Loucy (cell line): ENCODE results near the gene PHF20.
"Not testable (repeated sequence)": the region's sequence is repeated elsewhere in the genome, so short reads cannot be mapped to it uniquely, and the experiment has no call there.

ENCODE experiments used
- H2AFZ ChIP-seq: fragments of 200-600 bp; sonication (generic); 2 replicates; pipeline ENCODE4 v1.6.0; 2016; ENCODE audit warnings: antibody characterized with exemption, mild to moderate bottlenecking, low read length, moderate library complexity
- H3F3A ChIP-seq: fragments of 200-600 bp; 2 replicates; pipeline ENCODE4 v1.6.0; 2016; ENCODE audit warnings: antibody characterized with exemption, low read depth, mild to moderate bottlenecking
- H3K27me3 ChIP-seq: fragments of 200-600 bp; sonication (generic); 2 replicates; pipeline ENCODE4 v1.6.1; 2014; ENCODE audit warnings: low read length, mild to moderate bottlenecking; ENCODE audit not compliant: insufficient read depth, poor library complexity, severe bottlenecking
- H3K36me3 ChIP-seq: fragments of 200-600 bp; sonication (generic); 2 replicates; pipeline ENCODE4 v1.6.1; 2016; ENCODE audit warnings: low read length; ENCODE audit not compliant: insufficient read depth
- H3K4me1 ChIP-seq: fragments of 200-600 bp; sonication (generic); 2 replicates; pipeline ENCODE4 v1.5.1; 2014; ENCODE audit warnings: low read length, mild to moderate bottlenecking; ENCODE audit not compliant: insufficient read depth, poor library complexity, severe bottlenecking
- H3K4me2 ChIP-seq: fragments of 200-600 bp; sonication (generic); 2 replicates; pipeline ENCODE4 v1.6.0; 2014; ENCODE audit warnings: antibody characterized with exemption, low read length, low read depth, mild to moderate bottlenecking; ENCODE audit not compliant: poor library complexity, severe bottlenecking
- H3K4me3 ChIP-seq: fragments of 200-600 bp; sonication (generic); 2 replicates; pipeline ENCODE4 v1.5.1; 2014; ENCODE audit warnings: low read length, mild to moderate bottlenecking, mixed read lengths; ENCODE audit not compliant: poor library complexity, severe bottlenecking
- H3K79me2 ChIP-seq: fragments of 200-600 bp; sonication (generic); 2 replicates; pipeline ENCODE4 v1.6.1; 2014; ENCODE audit warnings: low read length; ENCODE audit not compliant: insufficient read depth
- H3K9ac ChIP-seq: fragments of 200-600 bp; sonication (generic); 2 replicates; pipeline ENCODE4 v1.6.0; 2014; ENCODE audit warnings: mild to moderate bottlenecking, low read depth, low read length, moderate library complexity; ENCODE audit not compliant: poor library complexity, severe bottlenecking
- H3K9me2 ChIP-seq: fragments of 200-600 bp; sonication (generic); replicated peaks from 2 replicates; pipeline ENCODE4 v1.6.1; 2016; ENCODE audit warnings: low read depth, low read length, mixed read lengths
- H3K9me3 ChIP-seq: fragments of 200-600 bp; sonication (generic); 2 replicates; pipeline ENCODE4 v1.6.1; 2014; ENCODE audit warnings: mild to moderate bottlenecking, antibody characterized with exemption, low read length, low read depth; ENCODE audit not compliant: insufficient read depth
- H4K20me1 ChIP-seq: fragments of 200-600 bp; sonication (generic); 2 replicates; pipeline ENCODE4 v1.6.0; 2014; ENCODE audit warnings: antibody characterized with exemption, low read length, mild to moderate bottlenecking; ENCODE audit not compliant: insufficient read depth, poor library complexity, severe bottlenecking
- EZH2phosphoT487 ChIP-seq: fragments of 200-600 bp; IDR thresholded peaks from 2 replicates; pipeline ENCODE4 v1.6.1; 2018; ENCODE audit warnings: antibody characterized with exemption, mild to moderate bottlenecking, moderate library complexity, borderline replicate concordance
- TF ChIP-seq, protein P1 (sequence below): fragments of 200-600 bp; sonication (generic); conservative IDR thresholded peaks from 2 replicates; pipeline ENCODE4 v1.5.1; 2014; ENCODE audit warnings: mild to moderate bottlenecking, antibody characterized with exemption, low read length

The PHF20 gene

DNA sequence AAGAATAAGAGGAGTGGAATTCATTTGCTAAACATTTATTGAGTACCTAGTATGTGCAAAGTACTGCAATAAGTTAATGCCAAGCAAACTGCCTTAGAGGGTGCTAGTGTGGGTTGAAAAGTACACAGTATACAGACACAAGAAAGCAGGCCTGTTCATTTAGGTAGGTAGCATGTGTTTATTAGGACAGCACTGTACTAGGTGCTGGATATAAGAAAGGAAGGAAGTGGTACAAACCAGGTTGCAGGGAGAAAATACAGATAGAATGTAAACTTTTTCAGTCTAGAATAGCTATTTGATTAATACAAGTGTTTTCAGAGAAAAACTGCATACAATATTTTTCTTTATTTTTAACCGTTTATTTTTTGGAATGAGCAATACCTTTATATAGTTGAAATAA, 68.1 kb downstream of the PHF20 start:
- peaks cover 31% of the 10 kb centered on the region; the same call in 1 of the 2 replicates for H3K79me2 ChIP-seq
- peak overlapping the region; percentile 34 for H3K9ac ChIP-seq
- peak overlapping the region; percentile 45 for H3K4me3 ChIP-seq
- 0 out of 2 replicates have a peak, but pooled peaks cover 6% of the 10 kb centered on the region for H3F3A ChIP-seq
- peaks cover 24% of the 10 kb centered on the region; the same call in 1 of the 2 replicates for H3K36me3 ChIP-seq
- H3K27me3 ChIP-seq, result no peaks in the 10 kb centered on the region
- no peak for TF ChIP-seq EZH2phosphoT487
- TF ChIP-seq, protein P1, sequence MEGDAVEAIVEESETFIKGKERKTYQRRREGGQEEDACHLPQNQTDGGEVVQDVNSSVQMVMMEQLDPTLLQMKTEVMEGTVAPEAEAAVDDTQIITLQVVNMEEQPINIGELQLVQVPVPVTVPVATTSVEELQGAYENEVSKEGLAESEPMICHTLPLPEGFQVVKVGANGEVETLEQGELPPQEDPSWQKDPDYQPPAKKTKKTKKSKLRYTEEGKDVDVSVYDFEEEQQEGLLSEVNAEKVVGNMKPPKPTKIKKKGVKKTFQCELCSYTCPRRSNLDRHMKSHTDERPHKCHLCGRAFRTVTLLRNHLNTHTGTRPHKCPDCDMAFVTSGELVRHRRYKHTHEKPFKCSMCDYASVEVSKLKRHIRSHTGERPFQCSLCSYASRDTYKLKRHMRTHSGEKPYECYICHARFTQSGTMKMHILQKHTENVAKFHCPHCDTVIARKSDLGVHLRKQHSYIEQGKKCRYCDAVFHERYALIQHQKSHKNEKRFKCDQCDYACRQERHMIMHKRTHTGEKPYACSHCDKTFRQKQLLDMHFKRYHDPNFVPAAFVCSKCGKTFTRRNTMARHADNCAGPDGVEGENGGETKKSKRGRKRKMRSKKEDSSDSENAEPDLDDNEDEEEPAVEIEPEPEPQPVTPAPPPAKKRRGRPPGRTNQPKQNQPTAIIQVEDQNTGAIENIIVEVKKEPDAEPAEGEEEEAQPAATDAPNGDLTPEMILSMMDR, result no peak
- peak overlapping the region; percentile 62 for H3K4me2 ChIP-seq
- H3K9me2 ChIP-seq, result no peaks in the 10 kb centered on the region
- no peak overlapping the region for H2AFZ ChIP-seq
- peaks cover 6% of the 10 kb centered on the region for H4K20me1 ChIP-seq
- peaks cover 19% of the 10 kb centered on the region for H3K4me1 ChIP-seq
- no peaks in the 10 kb centered on the region for H3K9me3 ChIP-seq

DNA sequence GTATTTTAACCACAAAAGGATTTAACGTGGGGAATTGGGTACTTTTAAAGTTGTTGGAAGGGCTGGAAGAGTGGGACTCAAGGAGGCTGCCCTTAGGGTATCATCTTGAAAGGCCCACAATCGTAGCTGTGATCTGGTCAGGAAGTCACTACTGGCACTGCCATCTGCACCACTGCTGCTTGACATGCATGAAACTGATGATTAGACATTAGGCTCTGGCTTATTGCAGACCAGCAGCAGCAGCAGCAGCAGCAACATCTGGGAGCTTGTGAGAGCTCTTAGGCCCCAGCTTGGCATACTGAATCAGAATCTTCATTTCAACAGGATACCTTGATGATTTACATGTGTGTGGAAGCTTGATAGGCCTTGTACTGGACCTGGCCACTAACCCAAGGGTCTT, 68.6 kb downstream of the PHF20 start:
- TF ChIP-seq EZH2phosphoT487, result no peak
- TF ChIP-seq, protein P1, result no peak
- Histone ChIP-seq H3F3A (0 out of 2 replicates have a peak, but pooled peaks cover 6% of the 10 kb centered on the region), H3K9me2 (no peaks in the 10 kb centered on the region), H3K4me1 (peaks cover 19% of the 10 kb centered on the region), H3K79me2 (peaks cover 28% of the 10 kb centered on the region; the same call in 1 of the 2 replicates), H3K9ac (peak overlapping the region; percentile 48), H3K36me3 (peaks cover 27% of the 10 kb centered on the region; the same call in 1 of the 2 replicates), H4K20me1 (peaks cover 6% of the 10 kb centered on the region), H3K4me3 (peak overlapping the region; percentile 45), H3K4me2 (peak overlapping the region; percentile 62), H2AFZ (no peak overlapping the region), H3K27me3 (no peaks in the 10 kb centered on the region), H3K9me3 (no peaks in the 10 kb centered on the region)

DNA sequence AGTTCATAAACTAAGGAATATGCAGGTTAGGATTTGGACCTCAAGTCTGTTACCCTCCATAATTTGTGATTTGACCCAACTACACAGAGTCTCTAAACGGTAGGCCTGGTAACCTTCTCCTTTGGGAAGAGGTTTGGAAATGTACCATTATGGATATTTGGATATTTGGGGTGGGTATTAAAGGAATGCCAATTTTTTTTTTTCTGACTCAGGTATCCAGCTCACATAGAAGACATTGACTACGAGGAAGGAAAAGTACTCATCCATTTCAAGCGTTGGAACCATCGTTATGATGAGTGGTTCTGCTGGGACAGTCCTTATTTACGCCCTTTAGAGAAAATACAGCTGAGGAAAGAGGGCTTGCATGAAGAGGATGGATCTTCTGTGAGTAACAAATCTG, 70.5 kb downstream of the PHF20 start:
- Histone ChIP-seq H3K9me3 (no peaks in the 10 kb centered on the region), H3K36me3 (peaks cover 45% of the 10 kb centered on the region; the same call in 1 of the 2 replicates), H3K79me2 (peaks cover 27% of the 10 kb centered on the region; the same call in 1 of the 2 replicates), H3F3A (0 out of 2 replicates have a peak, but pooled peaks cover 6% of the 10 kb centered on the region), H3K9ac (no peak overlapping the region), H3K27me3 (no peaks in the 10 kb centered on the region), H3K4me2 (no peak overlapping the region), H3K4me3 (no peak overlapping the region), H3K4me1 (peaks cover 19% of the 10 kb centered on the region), H3K9me2 (no peaks in the 10 kb centered on the region), H4K20me1 (peaks cover 6% of the 10 kb centered on the region), H2AFZ (no peak overlapping the region)
- TF ChIP-seq EZH2phosphoT487, result no peak
- TF ChIP-seq, protein P1, result no peak

DNA sequence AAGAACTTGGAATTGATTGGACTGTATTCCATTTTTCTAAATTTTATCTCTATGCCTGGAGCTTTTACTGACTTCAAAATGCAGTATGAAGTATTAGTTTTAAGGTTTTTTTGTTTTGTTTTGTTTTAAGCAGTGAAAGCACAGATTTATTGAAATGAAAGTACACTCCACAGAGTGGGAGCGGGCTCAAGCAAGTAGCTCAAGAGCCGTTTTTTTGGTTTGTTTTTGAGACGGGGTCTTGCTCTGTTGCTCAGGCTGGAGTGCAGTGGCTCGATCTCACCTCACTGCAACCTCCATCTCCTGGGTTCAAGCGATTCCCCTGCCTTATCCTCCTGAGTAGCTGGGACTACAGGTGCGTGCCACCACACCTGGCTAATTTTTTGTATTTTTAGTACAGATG, 72.1 kb downstream of the PHF20 start:
- H3K9me2 ChIP-seq, H3K27me3 ChIP-seq, H4K20me1 ChIP-seq, H3F3A ChIP-seq, H3K4me3 ChIP-seq, H3K9ac ChIP-seq, H3K4me2 ChIP-seq, H3K9me3 ChIP-seq, H2AFZ ChIP-seq: not testable (repeated sequence)
- Histone ChIP-seq H3K4me1 (peaks cover 19% of the 10 kb centered on the region), H3K36me3 (peaks cover 60% of the 10 kb centered on the region; the same call in 1 of the 2 replicates), H3K79me2 (peaks cover 15% of the 10 kb centered on the region; the same call in 1 of the 2 replicates)
